ENCODE measurements around the gene FASLG.

The FASLG gene, protein sequence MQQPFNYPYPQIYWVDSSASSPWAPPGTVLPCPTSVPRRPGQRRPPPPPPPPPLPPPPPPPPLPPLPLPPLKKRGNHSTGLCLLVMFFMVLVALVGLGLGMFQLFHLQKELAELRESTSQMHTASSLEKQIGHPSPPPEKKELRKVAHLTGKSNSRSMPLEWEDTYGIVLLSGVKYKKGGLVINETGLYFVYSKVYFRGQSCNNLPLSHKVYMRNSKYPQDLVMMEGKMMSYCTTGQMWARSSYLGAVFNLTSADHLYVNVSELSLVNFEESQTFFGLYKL

DNA sequence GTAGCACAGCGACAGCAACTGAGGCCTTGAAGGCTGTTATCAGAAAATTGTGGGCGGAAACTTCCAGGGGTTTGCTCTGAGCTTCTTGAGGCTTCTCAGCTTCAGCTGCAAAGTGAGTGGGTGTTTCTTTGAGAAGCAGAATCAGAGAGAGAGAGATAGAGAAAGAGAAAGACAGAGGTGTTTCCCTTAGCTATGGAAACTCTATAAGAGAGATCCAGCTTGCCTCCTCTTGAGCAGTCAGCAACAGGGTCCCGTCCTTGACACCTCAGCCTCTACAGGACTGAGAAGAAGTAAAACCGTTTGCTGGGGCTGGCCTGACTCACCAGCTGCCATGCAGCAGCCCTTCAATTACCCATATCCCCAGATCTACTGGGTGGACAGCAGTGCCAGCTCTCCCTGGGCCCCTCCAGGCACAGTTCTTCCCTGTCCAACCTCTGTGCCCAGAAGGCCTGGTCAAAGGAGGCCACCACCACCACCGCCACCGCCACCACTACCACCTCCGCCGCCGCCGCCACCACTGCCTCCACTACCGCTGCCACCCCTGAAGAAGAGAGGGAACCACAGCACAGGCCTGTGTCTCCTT lies at the start of gene FASLG:
TSS of gene FASLG (plus strand) at position 233 of the 583 bp plus-strand sequence. CDS start at position 332, 99 bp downstream.
- DNase-seq = no peak

DNA sequence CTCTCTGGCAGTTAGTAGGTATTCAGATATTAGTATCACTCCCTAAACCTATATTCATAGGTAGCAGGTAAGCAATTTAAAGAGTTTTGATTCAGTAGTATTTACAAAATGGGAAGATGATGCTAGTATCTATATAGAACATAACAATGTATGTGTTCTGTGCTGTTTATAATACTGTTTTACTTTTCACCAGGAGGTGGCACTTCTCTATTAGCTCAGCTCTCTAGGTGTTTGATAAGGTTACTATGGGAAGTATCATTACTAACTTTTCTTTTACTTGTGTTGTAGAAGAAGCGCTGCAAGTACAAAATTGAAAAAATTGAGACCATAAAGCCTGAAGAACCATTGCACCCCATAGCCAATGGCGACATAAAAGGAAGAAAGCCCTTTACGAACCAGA lies 49.4 kb upstream of the FASLG start:
- TF ChIP-seq, protein P1, sequence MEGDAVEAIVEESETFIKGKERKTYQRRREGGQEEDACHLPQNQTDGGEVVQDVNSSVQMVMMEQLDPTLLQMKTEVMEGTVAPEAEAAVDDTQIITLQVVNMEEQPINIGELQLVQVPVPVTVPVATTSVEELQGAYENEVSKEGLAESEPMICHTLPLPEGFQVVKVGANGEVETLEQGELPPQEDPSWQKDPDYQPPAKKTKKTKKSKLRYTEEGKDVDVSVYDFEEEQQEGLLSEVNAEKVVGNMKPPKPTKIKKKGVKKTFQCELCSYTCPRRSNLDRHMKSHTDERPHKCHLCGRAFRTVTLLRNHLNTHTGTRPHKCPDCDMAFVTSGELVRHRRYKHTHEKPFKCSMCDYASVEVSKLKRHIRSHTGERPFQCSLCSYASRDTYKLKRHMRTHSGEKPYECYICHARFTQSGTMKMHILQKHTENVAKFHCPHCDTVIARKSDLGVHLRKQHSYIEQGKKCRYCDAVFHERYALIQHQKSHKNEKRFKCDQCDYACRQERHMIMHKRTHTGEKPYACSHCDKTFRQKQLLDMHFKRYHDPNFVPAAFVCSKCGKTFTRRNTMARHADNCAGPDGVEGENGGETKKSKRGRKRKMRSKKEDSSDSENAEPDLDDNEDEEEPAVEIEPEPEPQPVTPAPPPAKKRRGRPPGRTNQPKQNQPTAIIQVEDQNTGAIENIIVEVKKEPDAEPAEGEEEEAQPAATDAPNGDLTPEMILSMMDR (IDR thresholded peaks at IDR 0.05) = no peak
- Mint-ChIP-seq H3K27me3 (ENCODE audit: low read depth, poor library complexity) (no peaks in the 10 kb centered on the region), H3K36me3 (ENCODE audit: low read depth) (peaks cover 31% of the 10 kb centered on the region), H3K9me3 (peaks cover 4% of the 10 kb centered on the region), H3K4me3 (no peak overlapping the region), H3K27ac (no peak overlapping the region), H3K4me1 (peaks cover 10% of the 10 kb centered on the region)
- no peak for DNase-seq

More for the DNA sequence above, at the start of gene FASLG:
- H3K27me3 Mint-ChIP-seq (ENCODE audit: low read depth, poor library complexity) = peaks cover 2% of the 10 kb centered on the region
- no peak within 1 kb of the TSS for H3K27ac Mint-ChIP-seq
- TF ChIP-seq, protein P1 (IDR thresholded peaks at IDR 0.05) = no peak
- H3K4me1 Mint-ChIP-seq = no peaks in the 10 kb centered on the region
- H3K36me3 Mint-ChIP-seq (ENCODE audit: low read depth) = peaks cover 4% of the 10 kb centered on the region
- no peak within 1 kb of the TSS for H3K4me3 Mint-ChIP-seq
- H3K9me3 Mint-ChIP-seq = peaks cover 5% of the 10 kb centered on the region

DNA sequence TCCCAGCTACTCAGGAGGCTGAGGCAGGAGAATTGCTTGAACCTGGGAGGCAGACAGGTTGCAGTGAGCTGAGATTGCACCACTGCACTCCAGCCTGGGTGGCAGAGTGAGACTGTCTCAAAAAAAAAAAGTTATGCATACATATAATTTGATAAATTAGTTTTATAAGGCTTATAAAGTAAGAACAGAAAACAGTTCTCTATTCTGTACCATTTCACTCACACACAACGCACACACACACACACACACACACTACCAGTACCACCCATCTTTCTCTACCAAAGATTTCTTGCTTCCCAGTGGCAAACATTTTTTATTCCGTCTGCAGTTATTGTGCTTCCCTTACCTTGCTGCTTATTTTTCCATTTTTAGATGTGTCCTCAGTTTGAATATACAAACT lies 46.4 kb upstream of the FASLG start:
- H3K4me3 Mint-ChIP-seq = no peak overlapping the region
- H3K27me3 Mint-ChIP-seq (ENCODE audit: low read depth, poor library complexity) = no peaks in the 10 kb centered on the region
- peaks cover 7% of the 10 kb centered on the region for H3K4me1 Mint-ChIP-seq

DNA sequence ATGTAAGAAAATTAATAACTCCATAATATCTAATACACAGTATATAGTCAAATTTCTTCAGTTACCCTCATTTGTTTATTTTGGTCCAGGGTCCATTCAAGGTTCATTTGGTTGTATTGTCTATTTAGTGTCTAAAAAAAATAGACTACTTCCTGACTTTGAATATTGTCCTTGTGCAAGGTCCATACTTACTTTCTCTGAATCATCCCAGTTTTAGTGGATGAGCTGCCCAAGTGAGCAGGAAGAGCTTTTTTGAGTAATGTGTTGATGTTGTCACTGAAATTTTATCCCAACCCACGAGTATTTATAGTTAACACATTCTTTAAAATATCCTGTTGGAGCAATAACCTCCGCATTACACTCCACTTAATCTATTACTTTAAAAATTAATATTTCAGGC lies 45.6 kb upstream of the FASLG start:
- H3K4me1 Mint-ChIP-seq = peaks cover 1% of the 10 kb centered on the region
- TF ChIP-seq, protein P1 (IDR thresholded peaks at IDR 0.05) = no peak
- H3K27me3 Mint-ChIP-seq (ENCODE audit: low read depth, poor library complexity) = no peaks in the 10 kb centered on the region
- peaks cover 34% of the 10 kb centered on the region for H3K36me3 Mint-ChIP-seq (ENCODE audit: low read depth)
- no peak overlapping the region for H3K4me3 Mint-ChIP-seq
- H3K9me3 Mint-ChIP-seq = peaks cover 27% of the 10 kb centered on the region
- peak overlapping the region; percentile 30 for H3K27ac Mint-ChIP-seq
- no peak for DNase-seq

More for the DNA sequence above, 46.4 kb upstream of the FASLG start:
- TF ChIP-seq, protein P1 (IDR thresholded peaks at IDR 0.05) = no peak
- DNase-seq = no peak
- Mint-ChIP-seq H3K36me3 (ENCODE audit: low read depth) (peaks cover 34% of the 10 kb centered on the region), H3K27ac (no peak overlapping the region), H3K9me3 (peaks cover 18% of the 10 kb centered on the region)

DNA sequence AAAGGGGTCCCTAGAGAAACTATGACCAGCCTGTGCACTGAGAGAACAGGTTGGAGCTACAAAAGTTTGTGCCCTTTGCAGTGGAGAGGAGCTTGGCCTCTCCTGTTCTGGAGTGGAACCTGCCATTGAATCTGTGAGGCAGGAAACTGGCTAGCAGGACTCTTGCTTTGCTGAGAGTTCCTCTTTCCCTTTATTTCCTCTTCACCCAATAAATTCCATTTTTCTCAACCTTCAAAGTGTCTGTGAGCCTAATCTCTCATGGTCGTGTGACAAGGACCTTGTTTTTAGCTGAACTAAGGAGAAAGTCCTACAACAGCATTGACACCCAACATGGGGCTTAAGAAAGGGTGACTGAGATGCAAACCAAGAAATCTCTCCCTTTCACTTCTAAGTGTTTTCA lies 42.7 kb upstream of the FASLG start:
- no peak overlapping the region for H3K27ac Mint-ChIP-seq

More for the DNA sequence above, 42.7 kb upstream of the FASLG start:
- Mint-ChIP-seq H3K27me3 (ENCODE audit: low read depth, poor library complexity) (no peaks in the 10 kb centered on the region), H3K4me3 (no peak overlapping the region), H3K36me3 (ENCODE audit: low read depth) (peaks cover 31% of the 10 kb centered on the region), H3K9me3 (peaks cover 55% of the 10 kb centered on the region), H3K4me1 (no peaks in the 10 kb centered on the region)
- TF ChIP-seq, protein P1 (IDR thresholded peaks at IDR 0.05) = no peak
- DNase-seq = no peak
